HUES48 (cell line): ENCODE results near the gene MPPED1.

ENCODE experiments used
- H3K27ac ChIP-seq: one replicate; pipeline ENCODE4 v1.7.0; 2013; ENCODE audit warnings: low read depth, low read length, inconsistent platforms
- H3K27me3 ChIP-seq: 2 replicates; pipeline ENCODE4 v1.6.1; 2013; ENCODE audit warnings: mild to moderate bottlenecking, low read length; ENCODE audit not compliant: control insufficient read depth, insufficient read depth
- H3K36me3 ChIP-seq: 2 replicates; pipeline ENCODE4 v1.6.1; 2013; ENCODE audit warnings: low read length; ENCODE audit not compliant: control insufficient read depth, insufficient read depth
- H3K4me1 ChIP-seq: 2 replicates; pipeline ENCODE4 v1.6.1; 2013; ENCODE audit warnings: mild to moderate bottlenecking, low read length; ENCODE audit not compliant: control insufficient read depth, insufficient read depth
- H3K4me3 ChIP-seq: 2 replicates; pipeline ENCODE4 v1.5.1; 2013; ENCODE audit warnings: mild to moderate bottlenecking, low read depth, low read length
- H3K9ac ChIP-seq: 2 replicates; pipeline ENCODE4 v1.6.1; 2013; ENCODE audit warnings: mild to moderate bottlenecking, low read depth, low read length, moderate library complexity
- H3K9me3 ChIP-seq: 2 replicates; pipeline ENCODE4 v1.6.1; 2013; ENCODE audit warnings: low read length; ENCODE audit not compliant: control insufficient read depth, insufficient read depth

MPPED1 gene

GRCh38 chr22:43471606-43472135, 59.9 kb downstream of the MPPED1 start:
- no peaks in the 10 kb centered on the region for H3K9me3 ChIP-seq
- no peak overlapping the region for H3K9ac ChIP-seq
- no peak overlapping the region for H3K27ac ChIP-seq
- no peak overlapping the region for H3K4me3 ChIP-seq
- H3K36me3 ChIP-seq, result no peaks in the 10 kb centered on the region
- H3K4me1 ChIP-seq, result no peaks in the 10 kb centered on the region
- H3K27me3 ChIP-seq, result no peaks in the 10 kb centered on the region

- no peak overlapping the region for H3K27ac ChIP-seq
- H3K9ac ChIP-seq, result no peak overlapping the region
- no peak overlapping the region for H3K4me3 ChIP-seq
- no peaks in the 10 kb centered on the region for H3K9me3 ChIP-seq
- H3K4me1 ChIP-seq, result no peaks in the 10 kb centered on the region
- no peaks in the 10 kb centered on the region for H3K27me3 ChIP-seq
- no peaks in the 10 kb centered on the region for H3K36me3 ChIP-seq
Observed at GRCh38 chr22:43473031-43473430, 61.2 kb downstream of the MPPED1 start.

- Histone ChIP-seq H3K27me3 (no peaks in the 10 kb centered on the region), H3K27ac (no peak overlapping the region), H3K4me3 (no peak overlapping the region), H3K36me3 (no peaks in the 10 kb centered on the region), H3K4me1 (no peaks in the 10 kb centered on the region), H3K9me3 (no peaks in the 10 kb centered on the region), H3K9ac (no peak overlapping the region)
Observed at GRCh38 chr22:43473441-43473840, 61.6 kb downstream of the MPPED1 start.

- Histone ChIP-seq H3K27me3 (no peaks in the 10 kb centered on the region), H3K9ac (no peak overlapping the region), H3K36me3 (no peaks in the 10 kb centered on the region), H3K9me3 (no peaks in the 10 kb centered on the region), H3K4me3 (no peak overlapping the region), H3K27ac (no peak overlapping the region), H3K4me1 (no peaks in the 10 kb centered on the region)
Observed at GRCh38 chr22:43474161-43475101, 62.6 kb downstream of the MPPED1 start.

GRCh38 chr22:43475549-43476076, 63.8 kb downstream of the MPPED1 start:
- no peak overlapping the region for H3K27ac ChIP-seq
- H3K27me3 ChIP-seq, result no peaks in the 10 kb centered on the region
- no peak overlapping the region for H3K9ac ChIP-seq
- no peaks in the 10 kb centered on the region for H3K4me1 ChIP-seq
- H3K9me3 ChIP-seq, result no peaks in the 10 kb centered on the region
- H3K4me3 ChIP-seq, result no peak overlapping the region
- H3K36me3 ChIP-seq, result no peaks in the 10 kb centered on the region

GRCh38 chr22:43476341-43476740, 64.5 kb downstream of the MPPED1 start:
- Histone ChIP-seq H3K36me3 (no peaks in the 10 kb centered on the region), H3K27ac (no peak overlapping the region), H3K4me1 (no peaks in the 10 kb centered on the region), H3K4me3 (no peak overlapping the region), H3K9ac (no peak overlapping the region), H3K9me3 (no peaks in the 10 kb centered on the region), H3K27me3 (no peaks in the 10 kb centered on the region)

- no peak overlapping the region for H3K27ac ChIP-seq
- no peak overlapping the region for H3K9ac ChIP-seq
- peaks cover 4% of the 10 kb centered on the region; the same call in 1 of the 2 replicates for H3K4me1 ChIP-seq
- no peaks in the 10 kb centered on the region for H3K9me3 ChIP-seq
- no peaks in the 10 kb centered on the region for H3K27me3 ChIP-seq
- H3K36me3 ChIP-seq, result no peaks in the 10 kb centered on the region
- H3K4me3 ChIP-seq, result no peak overlapping the region
Observed at GRCh38 chr22:43476751-43477725, 65.2 kb downstream of the MPPED1 start.

GRCh38 chr22:43477966-43478365, 66.2 kb downstream of the MPPED1 start:
- H3K9ac ChIP-seq, result no peak overlapping the region
- H3K9me3 ChIP-seq, result no peaks in the 10 kb centered on the region
- H3K27me3 ChIP-seq, result no peaks in the 10 kb centered on the region
- H3K27ac ChIP-seq, result no peak overlapping the region
- peaks cover 4% of the 10 kb centered on the region; the same call in 1 of the 2 replicates for H3K4me1 ChIP-seq
- H3K36me3 ChIP-seq, result no peaks in the 10 kb centered on the region
- H3K4me3 ChIP-seq, result no peak overlapping the region

GRCh38 chr22:43478621-43479300, 66.9 kb downstream of the MPPED1 start:
- no peaks in the 10 kb centered on the region for H3K36me3 ChIP-seq
- peaks cover 4% of the 10 kb centered on the region; the same call in 1 of the 2 replicates for H3K4me1 ChIP-seq
- no peaks in the 10 kb centered on the region for H3K27me3 ChIP-seq
- no peak overlapping the region for H3K4me3 ChIP-seq
- H3K9ac ChIP-seq, result no peak overlapping the region
- no peaks in the 10 kb centered on the region for H3K9me3 ChIP-seq
- H3K27ac ChIP-seq, result no peak overlapping the region

GRCh38 chr22:43479301-43479950, 67.6 kb downstream of the MPPED1 start:
- no peak overlapping the region for H3K9ac ChIP-seq
- no peaks in the 10 kb centered on the region for H3K27me3 ChIP-seq
- H3K27ac ChIP-seq, result no peak overlapping the region
- peaks cover 4% of the 10 kb centered on the region; the same call in 1 of the 2 replicates for H3K4me1 ChIP-seq
- H3K9me3 ChIP-seq, result no peaks in the 10 kb centered on the region
- H3K36me3 ChIP-seq, result no peaks in the 10 kb centered on the region
- H3K4me3 ChIP-seq, result no peak overlapping the region
